ENCODE results near the gene GPC1.

Gene GPC1

DNA sequence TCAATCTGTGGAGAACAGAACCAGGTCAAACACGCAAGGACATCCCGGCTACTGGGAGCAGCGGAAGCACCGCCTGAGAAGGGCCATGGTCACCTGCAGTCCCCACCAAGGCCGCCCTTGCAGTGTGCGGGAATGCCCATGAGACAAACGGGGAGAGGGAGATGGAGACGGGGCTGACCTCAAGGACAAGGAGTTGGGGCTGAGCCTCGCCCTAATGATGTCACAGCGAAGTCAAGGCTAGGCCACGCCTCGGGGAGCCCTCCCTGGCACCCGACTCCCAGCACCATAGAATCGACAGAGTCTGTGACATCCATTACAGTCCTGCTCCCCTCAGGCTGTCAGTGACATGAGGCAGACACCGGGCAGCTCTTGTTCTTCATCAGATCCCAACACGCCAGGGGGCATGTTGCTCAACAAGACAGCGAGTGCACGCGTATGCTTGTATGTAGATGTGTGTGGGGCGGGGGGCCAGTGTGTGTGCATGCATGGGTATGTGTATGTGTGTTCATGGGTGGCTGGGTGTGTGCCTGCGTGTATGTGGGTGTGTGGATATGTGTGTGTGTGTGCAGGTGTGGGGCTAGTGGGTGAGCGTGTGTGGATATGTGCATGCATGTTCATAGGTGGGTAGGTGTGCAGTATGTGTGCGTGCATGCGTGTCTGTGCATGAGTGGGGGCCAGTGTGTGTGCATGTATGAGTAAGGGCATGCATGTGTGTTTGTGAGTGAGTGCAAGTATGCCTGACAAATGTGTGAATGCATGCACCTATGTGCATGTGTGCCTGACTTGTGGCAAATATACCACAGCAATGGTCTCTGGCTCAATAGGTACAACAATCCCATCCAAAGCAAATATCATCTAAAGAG, 65.3 kb downstream of the GPC1 start:
- Histone ChIP-seq H2AFZ (ENCODE audit: low read length) (no peak overlapping the region), H3K27me3 (ENCODE audit: insufficient read depth, low read length) (no peaks in the 10 kb centered on the region), H3F3A (ENCODE audit: insufficient read depth, low read length) (no peaks in the 10 kb centered on the region), H3K79me2 (ENCODE audit: insufficient read depth, low read length) (no peaks in the 10 kb centered on the region), H3K4me2 (ENCODE audit: low read length) (no peak overlapping the region), H3K4me3 (ENCODE audit: low read depth, low read length, poor library complexity, severe bottlenecking) (no peak overlapping the region), H4K20me1 (ENCODE audit: insufficient read depth, low read length) (no peaks in the 10 kb centered on the region), H3K36me3 (ENCODE audit: insufficient read depth, low read length) (no peaks in the 10 kb centered on the region; the same call in 1 of the 2 replicates), H3K9me2 (ENCODE audit: low read depth, low read length) (no peaks in the 10 kb centered on the region), H3K27ac (ENCODE audit: low read depth, low read length, poor library complexity, severe bottlenecking) (no peak overlapping the region), H3K9ac (ENCODE audit: low read length) (no peak overlapping the region), H3K4me1 (ENCODE audit: insufficient read depth, low read length, severe bottlenecking) (no peaks in the 10 kb centered on the region), H3K9me3 (ENCODE audit: low read length) (no peaks in the 10 kb centered on the region)
- TF ChIP-seq EZH2 (IDR thresholded peaks at IDR 0.05; ENCODE audit: borderline replicate concordance, low read length) = no peak
- TF ChIP-seq, protein P1, sequence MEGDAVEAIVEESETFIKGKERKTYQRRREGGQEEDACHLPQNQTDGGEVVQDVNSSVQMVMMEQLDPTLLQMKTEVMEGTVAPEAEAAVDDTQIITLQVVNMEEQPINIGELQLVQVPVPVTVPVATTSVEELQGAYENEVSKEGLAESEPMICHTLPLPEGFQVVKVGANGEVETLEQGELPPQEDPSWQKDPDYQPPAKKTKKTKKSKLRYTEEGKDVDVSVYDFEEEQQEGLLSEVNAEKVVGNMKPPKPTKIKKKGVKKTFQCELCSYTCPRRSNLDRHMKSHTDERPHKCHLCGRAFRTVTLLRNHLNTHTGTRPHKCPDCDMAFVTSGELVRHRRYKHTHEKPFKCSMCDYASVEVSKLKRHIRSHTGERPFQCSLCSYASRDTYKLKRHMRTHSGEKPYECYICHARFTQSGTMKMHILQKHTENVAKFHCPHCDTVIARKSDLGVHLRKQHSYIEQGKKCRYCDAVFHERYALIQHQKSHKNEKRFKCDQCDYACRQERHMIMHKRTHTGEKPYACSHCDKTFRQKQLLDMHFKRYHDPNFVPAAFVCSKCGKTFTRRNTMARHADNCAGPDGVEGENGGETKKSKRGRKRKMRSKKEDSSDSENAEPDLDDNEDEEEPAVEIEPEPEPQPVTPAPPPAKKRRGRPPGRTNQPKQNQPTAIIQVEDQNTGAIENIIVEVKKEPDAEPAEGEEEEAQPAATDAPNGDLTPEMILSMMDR (IDR thresholded peaks at IDR 0.05; ENCODE audit: low read length) = no peak

DNA sequence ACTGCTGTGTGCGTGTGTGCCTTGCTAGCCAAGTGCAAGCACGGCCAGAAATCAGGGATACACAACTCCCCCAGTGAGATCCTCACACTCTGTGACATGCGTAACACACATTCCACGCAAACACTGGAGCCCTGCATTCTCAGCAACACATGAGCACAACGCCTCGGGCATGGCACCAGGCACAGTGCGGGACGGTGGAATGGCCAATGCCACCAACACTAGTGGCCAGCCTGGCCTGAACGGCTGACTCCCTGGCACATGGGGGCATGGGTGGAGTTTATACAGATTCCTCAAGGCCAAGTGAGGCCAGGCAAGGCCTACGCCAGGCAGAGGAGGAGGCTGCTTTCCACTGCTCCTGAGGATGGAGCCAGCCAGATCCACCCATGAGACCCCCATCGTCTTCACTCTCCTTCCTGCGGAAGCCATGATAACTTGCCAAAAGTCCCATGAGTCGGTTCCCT, 66.1 kb downstream of the GPC1 start:
- TF ChIP-seq, protein P1 (IDR thresholded peaks at IDR 0.05; ENCODE audit: low read length) = no peak
- no peak for TF ChIP-seq EZH2 (IDR thresholded peaks at IDR 0.05; ENCODE audit: borderline replicate concordance, low read length)
- Histone ChIP-seq H3K79me2 (ENCODE audit: insufficient read depth, low read length) (no peaks in the 10 kb centered on the region), H3K27ac (ENCODE audit: low read depth, low read length, poor library complexity, severe bottlenecking) (no peak overlapping the region), H3K9me3 (ENCODE audit: low read length) (no peaks in the 10 kb centered on the region), H3K9ac (ENCODE audit: low read length) (no peak overlapping the region), H3K4me1 (ENCODE audit: insufficient read depth, low read length, severe bottlenecking) (no peaks in the 10 kb centered on the region), H3K27me3 (ENCODE audit: insufficient read depth, low read length) (no peaks in the 10 kb centered on the region), H3K36me3 (ENCODE audit: insufficient read depth, low read length) (no peaks in the 10 kb centered on the region), H3F3A (ENCODE audit: insufficient read depth, low read length) (no peaks in the 10 kb centered on the region), H3K9me2 (ENCODE audit: low read depth, low read length) (no peaks in the 10 kb centered on the region), H3K4me3 (ENCODE audit: low read depth, low read length, poor library complexity, severe bottlenecking) (no peak overlapping the region), H2AFZ (ENCODE audit: low read length) (no peak overlapping the region), H4K20me1 (ENCODE audit: insufficient read depth, low read length) (no peaks in the 10 kb centered on the region), H3K4me2 (ENCODE audit: low read length) (no peak overlapping the region)

DNA sequence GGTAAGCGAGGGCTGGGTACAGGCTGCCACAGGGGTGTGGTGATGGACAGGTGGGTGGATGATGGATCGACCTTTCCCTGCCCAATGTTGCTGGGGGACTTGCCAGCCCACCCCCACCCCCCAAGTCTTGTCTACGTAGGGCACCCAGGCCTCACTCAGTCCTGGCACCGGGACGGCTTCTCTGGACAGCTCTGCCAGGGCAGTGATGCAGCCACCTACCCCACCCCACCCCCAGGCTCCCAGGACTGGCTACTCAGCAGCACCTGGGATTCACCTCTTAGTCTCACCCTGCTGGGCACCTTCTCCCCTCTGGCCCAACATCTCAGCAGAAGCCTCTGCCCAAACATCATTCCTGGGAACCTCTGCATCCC, 66.6 kb downstream of the GPC1 start:
- no peaks in the 10 kb centered on the region for H3K4me1 ChIP-seq (ENCODE audit: insufficient read depth, low read length, severe bottlenecking)
- no peak overlapping the region for H2AFZ ChIP-seq (ENCODE audit: low read length)
- H3K79me2 ChIP-seq (ENCODE audit: insufficient read depth, low read length) = no peaks in the 10 kb centered on the region
- H3K27me3 ChIP-seq (ENCODE audit: insufficient read depth, low read length) = no peaks in the 10 kb centered on the region
- H3F3A ChIP-seq (ENCODE audit: insufficient read depth, low read length) = no peaks in the 10 kb centered on the region
- no peaks in the 10 kb centered on the region for H3K9me2 ChIP-seq (ENCODE audit: low read depth, low read length)
- no peaks in the 10 kb centered on the region for H4K20me1 ChIP-seq (ENCODE audit: insufficient read depth, low read length)
- H3K4me2 ChIP-seq (ENCODE audit: low read length) = no peak overlapping the region
- no peaks in the 10 kb centered on the region for H3K36me3 ChIP-seq (ENCODE audit: insufficient read depth, low read length)
- H3K27ac ChIP-seq (ENCODE audit: low read depth, low read length, poor library complexity, severe bottlenecking) = no peak overlapping the region
- TF ChIP-seq EZH2 (IDR thresholded peaks at IDR 0.05; ENCODE audit: borderline replicate concordance, low read length) = no peak
- TF ChIP-seq, protein P1 (IDR thresholded peaks at IDR 0.05; ENCODE audit: low read length) = no peak
- H3K4me3 ChIP-seq (ENCODE audit: low read depth, low read length, poor library complexity, severe bottlenecking) = no peak overlapping the region
- H3K9ac ChIP-seq (ENCODE audit: low read length) = no peak overlapping the region
- H3K9me3 ChIP-seq (ENCODE audit: low read length) = no peaks in the 10 kb centered on the region
